Stimulated activated CD4-positive, alpha-beta T cell treated with anti-CD3 and anti-CD28 coated beads, Interleukin-4, amount 100 ng/mL, for 24 hours (primary cell): ENCODE results near the gene CELF4.
"Not testable (repeated sequence)": the region's sequence is repeated elsewhere in the genome, so short reads cannot be mapped to it uniquely, and the experiment has no call there.

ENCODE experiments used
- DNase-seq: peaks from one replicate; pipeline ENCODE4 v3.0.0-alpha.2; 2020

The CELF4 gene

GRCh38 chr18:37491526-37491925 is 74.1 kb downstream of the CELF4 start:
- no peak for DNase-seq

- DNase-seq: no peak
Measured at GRCh38 chr18:37489998-37490397, 75.6 kb downstream of the CELF4 start.

GRCh38 chr18:37489011-37489410 is 76.6 kb downstream of the CELF4 start:
- DNase-seq: no peak

DNA sequence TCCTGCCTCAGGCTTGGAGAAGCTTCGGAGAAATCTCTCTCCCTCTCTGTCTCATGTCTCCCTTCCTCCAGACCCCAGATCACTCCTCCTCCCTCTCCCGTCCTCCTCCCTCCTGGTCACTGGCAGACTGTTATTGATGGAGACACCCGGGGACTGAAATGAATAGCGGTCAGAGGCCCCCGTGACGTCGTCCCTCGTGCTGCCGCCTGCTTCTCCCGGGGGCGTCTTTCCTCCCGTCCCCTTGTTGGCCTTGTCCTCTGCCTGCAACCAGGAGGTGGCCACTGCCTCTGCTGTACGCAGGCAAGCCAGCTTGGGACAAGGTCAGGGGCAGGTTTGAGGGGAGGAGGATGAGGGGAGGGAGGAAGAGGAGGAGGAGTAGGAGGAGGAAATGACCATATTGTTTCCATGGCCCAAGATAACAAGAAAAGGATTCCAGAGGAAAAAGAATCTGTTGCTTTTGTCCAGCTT is 78.2 kb downstream of the CELF4 start:
- no peak for DNase-seq

DNA sequence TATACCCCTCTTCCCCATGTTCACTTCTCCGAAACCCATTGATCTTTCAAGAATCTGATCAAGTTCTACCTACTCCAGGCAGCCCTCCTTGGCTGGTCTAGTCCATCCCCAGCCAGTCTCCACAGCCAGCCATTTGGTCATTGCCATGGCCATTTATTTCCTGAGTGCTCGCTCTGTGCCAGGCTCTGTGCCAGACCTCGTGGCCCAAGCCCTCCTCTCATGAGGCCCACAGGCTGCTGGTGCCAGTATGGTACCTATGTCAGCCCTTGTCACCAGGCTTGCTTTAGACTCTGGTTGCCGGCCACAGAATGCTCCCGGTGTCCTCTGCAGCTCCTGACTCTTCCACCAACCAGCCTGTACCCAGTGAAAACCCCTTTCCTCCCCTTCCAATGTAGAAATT is 78.8 kb downstream of the CELF4 start:
- no peak for DNase-seq

DNA sequence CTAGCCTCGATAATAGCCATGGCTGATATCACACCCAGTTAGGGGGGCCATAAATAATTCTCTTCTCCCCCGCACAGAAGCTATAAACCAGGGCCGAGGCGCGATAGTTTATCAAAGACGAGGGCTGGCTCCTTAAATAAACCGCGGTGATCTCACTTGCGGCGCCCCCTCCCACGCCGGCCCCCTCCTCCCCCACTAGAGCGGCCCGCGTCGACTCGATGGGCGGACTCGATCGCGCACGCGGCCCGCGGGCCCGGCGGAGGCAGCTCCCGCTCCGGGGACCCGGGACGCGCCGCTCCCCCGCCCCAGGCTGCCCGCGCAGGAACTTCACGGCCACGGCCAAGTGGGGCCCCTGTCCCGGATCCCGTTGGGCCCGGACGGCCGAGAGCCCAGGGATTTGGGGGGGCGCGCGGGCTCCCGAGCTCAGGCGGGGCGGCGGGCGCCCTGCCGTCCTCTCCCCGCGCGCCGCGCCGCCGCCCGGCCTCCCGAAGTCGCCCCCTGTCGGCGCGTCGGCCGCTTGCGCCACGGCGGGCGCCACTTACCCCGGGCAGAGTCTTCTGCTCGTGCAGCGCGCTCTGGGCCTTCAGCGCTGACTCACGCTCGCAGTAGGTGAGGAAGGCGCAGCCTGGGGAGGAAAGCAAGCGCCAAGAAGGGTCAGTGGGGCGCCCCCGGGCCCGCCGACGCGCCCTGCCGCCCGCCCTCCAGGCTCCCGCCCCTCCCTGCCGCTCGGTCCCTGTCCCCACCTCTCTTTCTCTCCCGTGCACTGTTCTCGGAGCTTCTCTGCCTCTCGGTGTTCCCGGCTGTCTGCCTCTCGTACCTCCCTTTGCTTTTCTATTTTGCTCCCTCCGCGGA is 80.4 kb downstream of the CELF4 start:
- no peak for DNase-seq

- DNase-seq: no peak
Measured at GRCh38 chr18:37483984-37484819, 81.4 kb downstream of the CELF4 start.

DNA sequence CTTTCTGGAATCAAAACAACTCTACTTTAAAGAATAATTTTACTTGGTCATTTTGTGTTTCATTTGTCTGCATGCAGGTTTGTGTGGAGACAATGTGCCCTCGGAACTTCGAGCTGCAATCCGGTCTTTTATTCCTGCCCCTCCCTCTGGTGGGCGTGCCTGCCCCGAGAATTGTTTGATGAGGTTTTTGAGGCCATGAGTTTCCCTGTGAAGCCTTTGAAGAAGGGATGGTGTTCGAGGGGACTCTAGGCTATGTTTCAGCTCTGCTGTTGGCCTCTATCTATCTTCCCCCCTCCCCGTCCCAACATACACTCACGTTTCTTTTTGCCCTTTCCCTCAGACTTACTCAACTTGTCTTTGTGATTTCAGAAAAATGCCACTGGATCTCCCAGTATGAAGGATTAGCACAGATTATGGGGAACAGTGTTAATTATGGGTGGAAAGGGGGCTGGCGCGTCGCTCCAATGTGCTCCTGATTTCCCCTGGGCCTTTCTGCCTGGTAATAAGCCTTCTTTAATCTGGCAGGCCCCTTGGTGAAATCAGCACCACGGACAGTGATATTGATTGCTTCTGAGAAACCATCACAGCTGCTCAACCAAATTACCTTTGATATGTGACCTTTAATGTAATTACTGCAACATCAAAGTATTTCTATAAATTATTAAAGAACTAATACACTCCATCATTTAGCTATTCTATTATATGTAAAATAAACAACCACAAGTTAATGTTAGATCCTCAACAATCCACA is 82.2 kb downstream of the CELF4 start:
- no peak for DNase-seq

GRCh38 chr18:37482433-37482832 is 83.2 kb downstream of the CELF4 start:
- no peak for DNase-seq

GRCh38 chr18:37482002-37482401 is 83.6 kb downstream of the CELF4 start:
- DNase-seq: no peak

DNA sequence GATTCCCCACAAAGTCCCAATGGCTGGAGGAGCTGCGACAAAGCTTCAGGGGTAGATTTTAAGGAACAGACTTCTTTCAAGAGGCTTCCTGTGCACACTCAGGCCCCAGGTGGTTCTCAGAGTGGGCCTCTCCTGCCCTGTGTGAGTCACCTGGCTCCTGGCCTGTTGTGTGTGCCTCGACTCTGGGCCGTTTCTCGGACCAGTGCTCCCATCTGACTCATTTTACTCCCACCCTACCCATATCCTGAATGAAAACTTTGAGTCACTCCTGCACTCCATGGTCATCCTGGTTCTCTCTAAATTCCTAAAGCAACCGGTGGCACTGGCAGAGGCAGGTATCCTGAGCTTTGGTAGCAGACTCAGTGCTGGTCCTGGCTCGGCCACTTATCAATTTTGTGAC is 84.1 kb downstream of the CELF4 start:
- DNase-seq: no peak

- no peak for DNase-seq
Measured at GRCh38 chr18:37481072-37481471, 84.5 kb downstream of the CELF4 start.

GRCh38 chr18:37476611-37477295 is 88.8 kb downstream of the CELF4 start:
- DNase-seq: no peak

DNA sequence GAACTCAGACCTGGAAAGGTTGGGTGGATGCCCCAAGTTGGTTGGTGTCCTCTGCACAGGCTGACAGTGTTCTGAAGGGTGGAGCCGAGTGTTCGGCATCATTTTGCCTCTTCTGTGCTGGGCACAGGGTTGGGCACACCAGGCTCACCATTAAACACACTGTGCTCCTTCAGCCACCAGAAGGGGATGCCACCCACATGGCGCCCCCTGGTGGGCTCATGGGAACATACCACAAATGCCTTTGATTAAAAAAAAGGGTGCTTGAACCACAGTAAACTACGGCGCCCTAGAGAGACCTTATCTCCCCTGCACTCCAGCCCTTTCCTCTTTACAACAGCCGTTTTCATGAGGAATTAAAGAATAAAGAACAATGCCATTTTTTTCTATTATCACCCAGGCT is 89.4 kb downstream of the CELF4 start:
- no peak for DNase-seq

DNA sequence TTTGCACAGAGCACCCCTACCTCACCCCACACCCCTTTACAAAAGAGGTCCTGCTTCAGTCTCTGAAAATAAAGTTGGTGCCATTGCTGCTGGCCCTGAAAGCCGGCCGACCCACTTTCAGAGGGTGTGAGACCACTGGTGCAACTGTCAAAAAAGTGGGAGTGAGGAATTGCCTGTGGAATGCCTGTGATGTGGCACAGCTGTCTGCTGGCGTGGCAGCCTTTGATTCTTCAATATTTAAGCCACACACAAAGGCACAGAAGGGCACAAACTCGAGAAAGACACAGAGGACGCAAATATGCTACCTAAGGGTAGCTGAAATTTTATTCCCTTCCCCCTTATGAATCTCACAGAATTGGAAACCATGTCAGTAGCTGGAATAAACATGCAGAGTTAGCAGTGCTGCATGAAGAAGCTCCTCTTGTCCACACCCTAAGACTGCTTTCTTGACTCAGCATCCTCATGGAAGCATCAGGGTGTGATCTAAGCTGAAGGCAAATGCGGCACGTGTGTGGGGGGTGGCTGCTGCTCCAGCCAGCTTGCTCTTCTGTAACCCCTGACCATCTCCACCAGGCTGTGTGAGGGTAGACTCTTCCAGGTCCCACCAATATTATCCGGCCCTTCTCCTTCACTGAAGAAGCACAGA is 92.3 kb downstream of the CELF4 start:
- no peak for DNase-seq

GRCh38 chr18:37471637-37472036 is 94.0 kb downstream of the CELF4 start:
- no peak for DNase-seq

DNA sequence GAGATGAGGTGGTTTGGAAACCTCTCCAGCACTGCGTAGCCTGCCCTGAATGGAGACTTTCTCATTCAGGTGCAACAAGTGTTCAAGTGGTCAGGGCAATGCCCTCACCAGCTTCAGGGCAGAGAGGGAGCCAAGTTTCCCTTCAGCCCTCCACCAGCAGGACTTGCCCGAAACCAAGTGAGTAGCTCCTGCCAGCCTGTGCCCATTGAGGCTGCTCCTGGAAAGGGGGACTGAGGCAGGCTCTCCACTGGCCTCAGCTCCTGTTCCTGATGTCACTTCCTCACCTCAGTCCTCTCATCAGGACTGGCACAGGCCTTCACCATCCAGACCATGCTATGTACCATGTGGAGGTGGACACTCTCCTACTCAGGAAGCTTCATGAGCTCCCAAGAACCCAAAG is 94.6 kb downstream of the CELF4 start:
- DNase-seq: no peak

- no peak for DNase-seq
Measured at GRCh38 chr18:37467002-37467662, 98.5 kb downstream of the CELF4 start.

DNA sequence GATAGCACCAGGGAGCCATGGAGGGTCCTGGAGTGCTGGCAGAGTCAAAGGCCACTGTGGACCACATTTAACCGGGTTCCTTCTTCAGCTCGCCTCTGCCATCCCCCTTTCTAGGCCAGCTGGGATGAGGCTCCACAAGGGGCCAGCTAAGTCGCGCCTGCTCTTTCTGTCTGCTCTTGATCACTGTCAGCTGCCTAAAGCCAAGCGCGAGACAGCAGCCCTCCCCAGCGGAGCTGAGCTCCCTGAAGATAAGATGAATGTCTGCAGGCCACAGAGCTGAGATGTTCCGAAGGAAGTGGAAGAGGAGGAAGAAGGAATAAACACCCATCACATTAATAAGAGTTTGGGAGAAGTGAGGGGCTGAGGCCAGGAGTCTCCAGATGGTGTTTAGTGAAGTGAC is 99.6 kb downstream of the CELF4 start:
- no peak for DNase-seq

DNA sequence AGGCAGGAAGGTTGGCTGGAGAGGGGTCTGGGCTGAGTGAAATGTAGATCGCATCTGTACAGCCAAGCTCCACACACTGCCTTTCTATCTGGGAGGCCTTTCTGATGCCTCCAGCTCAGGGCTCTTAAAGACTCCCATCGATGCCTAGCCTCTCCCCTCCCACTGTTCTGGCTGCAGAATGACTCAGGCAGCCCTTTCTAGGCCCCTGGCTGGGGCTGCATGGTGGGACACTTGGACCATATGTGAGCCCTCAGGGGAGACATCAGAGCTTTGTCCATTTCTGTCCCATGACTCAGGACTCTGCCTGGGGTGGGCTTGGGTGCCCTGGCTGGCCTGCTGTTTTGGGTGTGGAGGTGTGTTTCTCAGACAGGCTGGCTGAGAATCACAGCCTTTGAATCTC is 101.3 kb downstream of the CELF4 start:
- no peak for DNase-seq

DNA sequence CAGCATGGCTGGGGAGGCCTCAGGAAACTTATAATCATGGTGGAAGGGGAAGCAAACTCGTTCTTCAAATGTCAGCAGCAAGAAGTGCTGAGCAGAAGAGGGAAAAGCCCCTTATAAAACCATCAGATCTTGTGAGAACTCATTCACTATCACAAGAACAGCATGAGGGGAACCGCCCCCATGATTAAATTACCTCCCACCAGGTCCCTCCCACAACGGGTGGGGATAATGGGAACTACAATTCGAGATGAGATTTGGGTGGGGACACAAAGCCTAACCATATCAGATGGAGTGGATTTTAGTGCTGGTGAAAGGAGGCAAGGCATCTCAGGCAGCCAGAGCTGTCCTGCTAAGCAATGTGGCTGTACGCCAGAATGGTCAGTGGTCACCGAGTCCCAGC is 104.3 kb downstream of the CELF4 start:
- DNase-seq: not testable (repeated sequence)

DNA sequence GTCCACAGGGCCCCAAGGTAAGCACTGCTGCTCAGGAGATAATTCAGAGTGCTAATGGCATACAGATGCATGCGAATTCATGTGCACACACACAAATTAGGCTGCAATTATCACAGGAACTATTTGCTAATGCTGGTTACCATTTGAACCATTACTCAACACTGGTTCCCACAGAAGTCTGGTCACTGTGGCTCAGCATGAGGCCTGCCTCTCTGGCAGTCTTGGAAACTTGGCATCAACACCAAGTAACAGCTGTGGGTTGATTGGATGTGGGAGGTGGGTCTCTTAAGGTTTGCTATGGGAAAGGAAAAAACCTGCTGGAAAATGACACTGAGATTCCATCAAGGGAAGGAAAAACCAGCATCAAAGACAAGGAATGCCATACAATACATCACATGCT is 105.0 kb downstream of the CELF4 start:
- DNase-seq: no peak
